DND-41 (cell line): Measurements from ENCODE around the gene TRIP12.

ENCODE experiments used
- EZH2 ChIP-seq: IDR thresholded peaks from 3 replicates; pipeline ENCODE4 v1.6.1; 2012; ENCODE audit warnings: borderline replicate concordance, low read depth, mild to moderate bottlenecking, moderate library complexity, low read length, inconsistent platforms; ENCODE audit not compliant: severe bottlenecking
- TF ChIP-seq, protein P1 (sequence below): IDR thresholded peaks from 2 replicates; pipeline ENCODE4 v1.5.1; 2012; ENCODE audit warnings: borderline replicate concordance, low read length, moderate library complexity, mild to moderate bottlenecking; ENCODE audit not compliant: poor library complexity, severe bottlenecking; ENCODE audit errors: extremely low read depth

DNA sequence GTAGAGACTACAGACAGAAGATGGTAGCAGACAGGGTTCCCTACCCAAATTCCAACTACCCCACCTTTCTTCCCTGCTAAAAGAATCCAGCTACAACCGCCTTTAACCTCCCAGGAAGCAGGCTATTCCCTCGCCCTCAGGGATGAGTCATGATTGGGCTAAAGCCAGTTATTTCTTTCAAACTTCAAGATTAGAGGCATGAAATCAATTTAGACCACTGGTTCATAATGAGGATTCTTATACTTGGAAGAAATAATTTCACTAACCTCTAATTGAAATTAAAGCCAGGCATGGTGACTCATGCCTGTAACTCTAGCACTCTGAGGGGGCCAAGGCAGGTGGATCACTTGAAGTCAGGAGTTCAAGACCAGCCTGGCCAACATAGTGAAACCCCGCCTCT lies 20.0 kb downstream of the TRIP12 start:
- no peak for TF ChIP-seq EZH2
- TF ChIP-seq, protein P1, sequence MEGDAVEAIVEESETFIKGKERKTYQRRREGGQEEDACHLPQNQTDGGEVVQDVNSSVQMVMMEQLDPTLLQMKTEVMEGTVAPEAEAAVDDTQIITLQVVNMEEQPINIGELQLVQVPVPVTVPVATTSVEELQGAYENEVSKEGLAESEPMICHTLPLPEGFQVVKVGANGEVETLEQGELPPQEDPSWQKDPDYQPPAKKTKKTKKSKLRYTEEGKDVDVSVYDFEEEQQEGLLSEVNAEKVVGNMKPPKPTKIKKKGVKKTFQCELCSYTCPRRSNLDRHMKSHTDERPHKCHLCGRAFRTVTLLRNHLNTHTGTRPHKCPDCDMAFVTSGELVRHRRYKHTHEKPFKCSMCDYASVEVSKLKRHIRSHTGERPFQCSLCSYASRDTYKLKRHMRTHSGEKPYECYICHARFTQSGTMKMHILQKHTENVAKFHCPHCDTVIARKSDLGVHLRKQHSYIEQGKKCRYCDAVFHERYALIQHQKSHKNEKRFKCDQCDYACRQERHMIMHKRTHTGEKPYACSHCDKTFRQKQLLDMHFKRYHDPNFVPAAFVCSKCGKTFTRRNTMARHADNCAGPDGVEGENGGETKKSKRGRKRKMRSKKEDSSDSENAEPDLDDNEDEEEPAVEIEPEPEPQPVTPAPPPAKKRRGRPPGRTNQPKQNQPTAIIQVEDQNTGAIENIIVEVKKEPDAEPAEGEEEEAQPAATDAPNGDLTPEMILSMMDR, result no peak
